WI38 (cell line): ENCODE results near the gene PRPF6.

Source experiments
- H3K4me3 ChIP-seq: 2 replicates; pipeline ENCODE4 v1.5.1; 2011; ENCODE audit warnings: low read depth, mild to moderate bottlenecking, control low read depth, low read length
- CTCF ChIP-seq: IDR thresholded peaks from 2 replicates; pipeline ENCODE4 v1.5.1; 2012; ENCODE audit warnings: low read depth, mild to moderate bottlenecking, control low read depth, low read length

Gene PRPF6

GRCh38 chr20:64055396-64055892, 74.5 kb downstream of the PRPF6 start:
- no peak overlapping the region for H3K4me3 ChIP-seq
- TF ChIP-seq CTCF = no peak

DNA sequence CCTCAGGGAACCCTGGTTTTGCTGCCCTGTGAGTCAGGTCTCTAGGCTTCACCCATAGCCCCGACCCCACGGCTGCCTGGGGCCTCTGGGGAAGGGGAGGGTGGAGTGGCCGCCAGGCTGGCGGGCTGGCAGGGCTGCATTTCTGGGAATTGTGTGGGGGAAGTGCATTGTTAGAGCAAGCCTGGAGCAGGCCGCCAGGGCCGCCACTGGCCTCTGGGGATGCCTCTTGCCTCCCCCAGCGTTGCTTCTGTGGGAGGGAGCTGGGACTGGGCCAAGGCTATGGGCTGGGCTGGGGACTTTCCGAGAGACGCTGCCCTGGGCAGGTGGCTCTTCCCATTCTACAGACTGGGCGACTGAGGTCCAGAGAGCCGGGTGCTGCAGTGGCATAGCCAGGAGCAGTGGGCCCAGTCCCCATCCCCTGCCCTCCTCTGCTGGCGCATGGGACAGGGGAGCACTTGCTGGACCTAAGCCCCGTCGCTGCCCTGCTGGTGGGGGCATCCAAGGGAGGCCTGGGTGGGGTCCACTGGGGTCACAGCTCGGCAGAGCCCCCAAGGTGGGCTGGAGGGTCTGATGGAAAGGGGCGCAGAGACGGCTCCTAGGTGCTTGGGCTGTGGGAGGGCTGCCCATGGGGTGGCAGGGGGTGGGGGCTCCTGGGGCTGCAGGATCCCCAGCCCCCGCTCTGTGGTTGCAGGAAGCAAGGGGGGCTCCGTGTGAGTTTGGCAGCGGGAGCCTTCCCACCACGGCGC, 75.1 kb downstream of the PRPF6 start:
- H3K4me3 ChIP-seq = no peak overlapping the region
- TF ChIP-seq CTCF = no peak

DNA sequence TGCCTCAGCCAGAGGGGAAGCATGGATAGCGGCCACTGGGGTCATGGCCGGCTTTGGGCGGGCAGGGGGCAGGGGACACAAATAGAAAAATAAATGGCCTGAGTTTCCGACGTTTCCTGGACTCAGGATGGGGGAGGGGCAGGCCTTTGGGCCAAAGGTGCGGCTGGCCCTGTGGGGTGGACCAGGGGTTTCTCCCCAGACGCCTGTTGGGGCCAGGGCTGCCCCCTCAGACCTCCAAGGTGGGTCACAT, 75.6 kb downstream of the PRPF6 start:
- no peak overlapping the region for H3K4me3 ChIP-seq
- TF ChIP-seq CTCF = no peak

- no peak for TF ChIP-seq CTCF
Observed at GRCh38 chr20:64056889-64057627, 76.1 kb downstream of the PRPF6 start.

DNA sequence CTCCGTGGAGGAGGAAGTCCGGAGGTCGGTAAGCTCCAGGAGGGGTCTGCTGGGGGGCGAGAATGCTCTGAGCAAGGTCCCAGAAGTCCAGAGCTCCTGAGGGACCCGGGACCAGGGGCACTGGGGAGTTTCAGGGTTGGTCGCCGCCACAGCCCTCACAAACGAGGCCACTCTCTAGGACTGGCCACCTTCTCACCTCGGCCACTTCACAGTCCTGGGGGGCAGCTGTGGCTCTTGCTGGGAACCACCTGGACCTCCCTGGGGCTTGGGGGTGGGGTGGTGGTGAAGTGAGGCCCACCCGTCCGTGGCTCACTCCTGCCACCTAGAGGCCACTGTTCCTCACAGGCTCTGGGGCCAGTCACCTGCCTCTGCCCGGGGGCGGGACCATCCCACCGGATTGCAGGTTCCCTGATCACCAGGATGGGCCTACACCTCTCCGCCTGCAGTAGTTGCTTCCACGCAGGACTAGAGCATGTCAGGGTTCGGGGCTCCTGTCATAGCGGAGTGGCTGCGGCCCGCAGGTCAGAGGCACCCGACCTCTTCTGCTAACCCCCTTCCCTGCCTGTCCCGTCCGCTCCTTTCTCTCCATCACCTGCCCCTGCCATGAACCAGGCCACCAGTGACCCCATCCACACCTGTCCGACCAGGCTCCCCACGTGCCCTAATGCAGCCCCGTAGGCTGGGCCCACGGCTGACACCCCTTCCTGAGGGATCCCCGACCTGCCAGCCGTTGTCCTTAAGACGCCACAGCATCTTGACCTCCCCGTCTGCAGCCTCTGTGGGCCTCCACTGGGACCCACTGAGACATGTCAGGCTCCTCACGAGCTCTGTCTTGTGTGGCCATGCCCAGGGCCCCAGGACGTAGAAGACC, 76.9 kb downstream of the PRPF6 start:
- peak; percentile 87 for TF ChIP-seq CTCF
- H3K4me3 ChIP-seq = no peak overlapping the region

More at GRCh38 chr20:64056889-64057627, 76.1 kb downstream of the PRPF6 start:
- H3K4me3 ChIP-seq = no peak overlapping the region

DNA sequence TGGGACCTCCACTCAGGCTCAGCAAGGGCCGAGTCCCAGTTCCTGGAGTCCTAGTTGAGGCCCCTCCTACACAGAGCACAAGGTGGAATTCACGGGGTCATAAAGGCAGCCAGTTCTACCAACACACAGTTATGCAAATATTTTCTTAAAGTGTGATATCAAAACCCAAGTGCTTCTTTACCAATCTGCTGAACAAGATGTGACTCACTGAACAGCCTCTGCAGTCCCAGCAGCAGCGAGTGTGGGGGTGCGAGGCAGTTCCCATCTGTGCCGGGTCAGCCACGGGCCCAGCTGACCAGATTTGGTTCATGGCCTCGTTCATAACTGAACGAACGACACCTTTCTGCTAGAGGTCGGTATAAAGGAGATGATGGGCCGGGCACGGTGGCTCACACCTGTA, 77.6 kb downstream of the PRPF6 start:
- no peak for TF ChIP-seq CTCF

More for the DNA sequence above, 77.6 kb downstream of the PRPF6 start:
- no peak overlapping the region for H3K4me3 ChIP-seq
